Stomach (tissue), 9 donors: Measurements from ENCODE around the gene F11R. TPM values are rescaled to one million over a fixed set of nuclear protein-coding genes. Genes with fewer than 3 reads are reported as not detected.

Experiments
- DNase-seq, 2 donors: peaks; one replicate each; pipeline versions ENCODE4 v3.0.0 to v3.0.0-alpha.2; 2013 to 2019
- H3K27ac ChIP-seq, 5 donors: fragments of 200-600 bp in 4 of 5; sonication (generic) in 4 of 5; one replicate each; pipeline ENCODE4 v1.5.1; 2013 to 2019; ENCODE audit warnings: mild to moderate bottlenecking in 1 of 5, moderate library complexity in 1 of 5
- H3K27me3 ChIP-seq, 3 donors: fragments of 200-600 bp; sonication (generic); one replicate each; pipeline ENCODE4 v1.5.1; 2017 to 2019; ENCODE audit warnings: mixed run types in 1 of 3
- H3K36me3 ChIP-seq, 4 donors: fragments of 200-600 bp; sonication (generic); 1 replicate in 3 of 4; 2 replicates in 1 of 4; pipeline ENCODE4 v1.5.1; 2016 to 2019
- H3K4me1 ChIP-seq, 4 donors: fragments of 200-600 bp; sonication (generic); one replicate each; pipeline ENCODE4 v1.5.1; 2016 to 2019
- H3K4me3 ChIP-seq, 4 donors: fragments of 200-600 bp; sonication (generic) in 3 of 4; one replicate each; pipeline ENCODE4 v1.5.1; 2016 to 2019; ENCODE audit warnings: mild to moderate bottlenecking in 1 of 4
- H3K9me3 ChIP-seq, 4 donors: fragments of 200-600 bp; sonication (generic); one replicate each; pipeline ENCODE4 v1.5.1; 2016 to 2019
- EP300 ChIP-seq: sonication (generic); formaldehyde crosslinking; IDR thresholded peaks from one replicate; pipeline ENCODE4 v1.6.1; 2017; ENCODE audit warnings: antibody characterized with exemption
- POLR2A ChIP-seq, 4 donors: fragments of 450-650 bp; IDR thresholded peaks; one replicate each; pipeline ENCODE4 v1.6.1; 2016; ENCODE audit warnings: antibody characterized with exemption in 4 of 4, control low read depth in 2 of 4, mild to moderate bottlenecking in 1 of 4, moderate library complexity in 1 of 4
- POLR2AphosphoS5 ChIP-seq, 3 donors: sonication (generic); formaldehyde crosslinking; IDR thresholded peaks; one replicate each; pipeline ENCODE4 v1.6.1; 2016; ENCODE audit warnings: antibody characterized with exemption in 3 of 3
- WGBS, 5 donors: extraction: QIAGEN DNeasy Blood & Tissue Kit in 3 of 5; methylation state at CpG; one replicate each; pipeline versions ENCODE4 v1.1.5 to v1.1.7; 2013 to 2018; 5-methylcytosine and 5-hydroxymethylcytosine counted together
- intact Hi-C: fragments of 100-400 bp; cut with DNase I; formaldehyde crosslinking; loops from one replicate; pipeline ENCODE4 v1.15.1; 2023; ENCODE audit warnings: low total_unique reads
- polyA plus RNA-seq, 3 donors: library from polyadenylated mRNA; stranded (reverse); fragments of 200-250 nt; gene quantifications; one replicate each; pipeline ENCODE4 v1.2.3, GENCODE V29; 2013
- total RNA-seq, 5 donors: library from RNA; depleted of rRNA; stranded (reverse); fragments of >200 nt; gene quantifications; one replicate each; pipeline versions ENCODE4 v1.1.0 to v1.2.3, GENCODE V29; 2014 to 2016
- TF ChIP-seq, protein P1 (sequence below), 7 experiments: fragments of 450-650 bp in 4 of 7; fragments of 200-600 bp in 3 of 7; sonication (generic) in 3 of 7; IDR thresholded peaks; one replicate each; pipeline ENCODE4 v1.5.1; 2016 to 2019; ENCODE audit warnings: antibody characterized with exemption in 7 of 7, control low read depth in 2 of 7, mild to moderate bottlenecking in 1 of 7
- donor health status: healthy with polysubstance abuse.
- donor health status: Bipolar disorder and iron deficiency.
- donor health status: healthy.

F11R gene
- total and polyA plus RNA-seq, 8 donors: 7.6 to 130 (median 25.0) TPM

DNA sequence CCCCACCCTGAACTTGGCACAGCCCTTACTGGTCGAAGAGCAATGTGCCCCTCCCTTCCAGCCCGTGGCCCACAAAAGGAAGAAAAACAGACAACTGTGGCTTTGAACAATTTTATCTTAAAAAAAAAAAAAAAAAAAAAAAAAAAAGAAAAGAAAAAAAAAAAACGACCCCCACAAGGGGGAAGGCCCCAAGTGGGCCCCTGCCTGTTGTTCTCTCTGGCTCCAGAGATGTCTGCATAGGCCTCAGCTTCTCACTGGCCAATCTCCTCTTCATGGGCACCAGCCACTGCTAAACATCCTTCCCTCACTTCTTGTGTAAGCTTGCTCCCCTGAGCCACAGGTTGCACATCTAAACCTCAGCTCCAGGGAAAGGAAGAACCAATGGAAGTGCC lies 18.2 kb upstream of the F11R start:
- Histone ChIP-seq H3K27ac (peak overlapping the region; percentile 30 to 86 (median 75)), H3K4me3 (peak overlapping the region; percentile 60 to 71 (median 62)), H3K36me3 (peaks cover 37 to 44% (median 43%) of the 10 kb centered on the region in 4 donors), H3K4me1 (peaks cover 10 to 46% (median 30%) of the 10 kb centered on the region in 4 donors), H3K27me3 (no peaks in the 10 kb centered on the region), H3K9me3 (no peaks in the 10 kb centered on the region)
- intact Hi-C loops: no loop called here
- TF ChIP-seq, protein P1, sequence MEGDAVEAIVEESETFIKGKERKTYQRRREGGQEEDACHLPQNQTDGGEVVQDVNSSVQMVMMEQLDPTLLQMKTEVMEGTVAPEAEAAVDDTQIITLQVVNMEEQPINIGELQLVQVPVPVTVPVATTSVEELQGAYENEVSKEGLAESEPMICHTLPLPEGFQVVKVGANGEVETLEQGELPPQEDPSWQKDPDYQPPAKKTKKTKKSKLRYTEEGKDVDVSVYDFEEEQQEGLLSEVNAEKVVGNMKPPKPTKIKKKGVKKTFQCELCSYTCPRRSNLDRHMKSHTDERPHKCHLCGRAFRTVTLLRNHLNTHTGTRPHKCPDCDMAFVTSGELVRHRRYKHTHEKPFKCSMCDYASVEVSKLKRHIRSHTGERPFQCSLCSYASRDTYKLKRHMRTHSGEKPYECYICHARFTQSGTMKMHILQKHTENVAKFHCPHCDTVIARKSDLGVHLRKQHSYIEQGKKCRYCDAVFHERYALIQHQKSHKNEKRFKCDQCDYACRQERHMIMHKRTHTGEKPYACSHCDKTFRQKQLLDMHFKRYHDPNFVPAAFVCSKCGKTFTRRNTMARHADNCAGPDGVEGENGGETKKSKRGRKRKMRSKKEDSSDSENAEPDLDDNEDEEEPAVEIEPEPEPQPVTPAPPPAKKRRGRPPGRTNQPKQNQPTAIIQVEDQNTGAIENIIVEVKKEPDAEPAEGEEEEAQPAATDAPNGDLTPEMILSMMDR (IDR thresholded peaks at IDR 0.05): no peak
- no peak for TF ChIP-seq POLR2AphosphoS5 (IDR thresholded peaks at IDR 0.05)
- TF ChIP-seq EP300: no peak
- no peak for TF ChIP-seq POLR2A (IDR thresholded peaks at IDR 0.05)
- DNase-seq: no peak
- 7 to 13% (median 9%) methylated on average over 3 of the region's 3 CpGs for WGBS, 5 donors

DNA sequence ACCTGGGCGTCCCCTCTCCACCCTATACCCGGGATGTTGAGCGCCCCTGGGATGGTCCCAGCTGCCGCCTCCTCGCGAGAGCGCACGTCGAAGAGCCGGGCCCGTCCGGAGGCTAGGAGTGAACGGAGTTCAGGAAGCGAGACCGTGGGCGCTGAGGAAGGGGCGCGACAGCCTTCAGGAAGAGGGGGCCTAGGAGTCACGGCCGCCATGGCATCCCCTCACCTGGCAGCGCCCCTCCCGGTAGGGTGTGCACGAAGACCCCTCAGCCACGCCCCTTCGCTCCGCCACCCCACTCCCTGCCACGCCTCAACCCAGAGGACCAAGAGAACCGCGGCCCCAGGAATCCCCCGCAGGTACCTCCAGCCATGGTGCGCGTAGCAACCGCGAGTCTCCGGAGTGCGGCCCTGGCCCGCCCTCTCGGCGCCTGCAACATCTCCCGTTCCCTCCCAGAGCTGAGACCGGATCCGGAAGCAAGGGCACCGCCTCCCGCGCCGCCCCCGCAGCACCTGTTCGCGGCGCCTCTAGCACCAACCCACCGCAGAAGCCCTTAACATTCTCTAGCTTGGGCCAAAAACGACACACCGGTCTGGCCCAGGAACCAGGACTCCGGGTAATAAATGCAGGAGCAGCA lies 17.7 kb upstream of the F11R start, which contains the start of gene TSTD1:
Gene TSTD1, minus strand, starts transcription at position 442 of the 631 bp plus-strand sequence. Its CDS starts 75 bp downstream, at position 367.
- intact Hi-C loops: no loop called here
- DNase-seq: peak; percentile 80 to 93
- WGBS, 5 donors: 9 to 19% (median 16%) methylated on average over 16 to 54 of the region's 54 CpGs

DNA sequence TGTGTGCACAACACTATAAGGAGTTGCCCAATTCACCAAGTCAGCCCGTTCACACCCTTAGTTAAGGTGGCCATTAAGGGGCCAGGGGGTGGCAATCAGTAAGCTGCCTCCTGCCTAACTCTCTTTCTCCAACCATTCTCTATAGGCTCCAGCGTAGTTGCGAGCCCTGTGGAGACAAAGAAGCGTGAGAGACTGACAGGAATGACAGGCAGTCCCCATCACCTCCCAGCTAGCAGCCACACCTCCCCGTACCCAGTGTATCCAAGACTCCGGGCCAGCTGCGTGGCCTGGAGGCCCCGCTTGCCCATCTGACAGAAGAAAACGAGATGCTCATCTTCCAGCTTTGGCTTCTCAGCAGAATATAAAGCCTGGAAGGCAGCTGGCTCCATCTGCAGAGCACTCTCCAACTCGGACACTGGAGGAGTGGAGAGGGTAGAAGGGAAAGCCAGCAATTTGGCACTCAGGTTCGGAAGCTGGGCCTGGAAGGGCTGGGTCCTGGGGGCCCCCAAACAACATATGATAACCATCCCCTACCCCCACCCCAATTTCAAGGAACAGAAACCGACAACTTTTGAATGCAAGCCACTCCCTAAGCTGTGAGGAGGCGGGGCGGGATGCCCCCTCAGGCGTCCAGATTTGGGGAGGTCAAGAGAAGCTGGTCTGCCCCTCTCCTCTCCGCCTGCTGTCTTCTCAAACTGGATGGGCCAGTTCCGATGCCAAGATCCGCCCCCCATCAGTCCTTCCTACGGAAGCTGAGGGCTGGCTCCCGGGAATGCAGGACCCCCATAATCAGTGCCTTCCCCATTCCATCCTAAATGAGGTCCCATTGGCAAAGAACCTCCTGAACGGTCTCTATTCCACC lies 16.9 kb upstream of the F11R start:
- peak overlapping the region; percentile 60 to 71 (median 62) for H3K4me3 ChIP-seq
- TF ChIP-seq, protein P1 (IDR thresholded peaks at IDR 0.05): no peak
- no peak for TF ChIP-seq POLR2A (IDR thresholded peaks at IDR 0.05)
- no peak for TF ChIP-seq EP300
- no peak for TF ChIP-seq POLR2AphosphoS5 (IDR thresholded peaks at IDR 0.05)
- no peaks in the 10 kb centered on the region for H3K27me3 ChIP-seq
- intact Hi-C loops: no loop called here
- H3K9me3 ChIP-seq: no peaks in the 10 kb centered on the region
- H3K36me3 ChIP-seq: peaks cover 37 to 39% (median 38%) of the 10 kb centered on the region in 4 donors
- H3K27ac ChIP-seq: peak overlapping the region; percentile 30 to 86 (median 75)
- peaks cover 6 to 35% (median 18%) of the 10 kb centered on the region in 4 donors for H3K4me1 ChIP-seq
- whole genome bisulfite sequencing, 5 donors: 37 to 51% (median 43%) methylated on average over 20 to 21 of the region's 21 CpGs
- peak in 1 of 2 donors; percentile 56 for DNase-seq

More for the DNA sequence above, 17.7 kb upstream of the F11R start, which contains the start of gene TSTD1:
- H3K9me3 ChIP-seq: no peaks in the 10 kb centered on the region
- H3K27ac ChIP-seq: peak within 1 kb of the TSS; percentile 30 to 86 (median 75)
- H3K4me1 ChIP-seq: peaks cover 6 to 40% (median 25%) of the 10 kb centered on the region in 4 donors
- H3K36me3 ChIP-seq: peaks cover 37 to 44% (median 43%) of the 10 kb centered on the region in 4 donors
- H3K27me3 ChIP-seq: no peaks in the 10 kb centered on the region
- peak within 1 kb of the TSS; percentile 60 to 71 (median 62) for H3K4me3 ChIP-seq
- TF ChIP-seq EP300 (no peak), POLR2AphosphoS5 (IDR thresholded peaks at IDR 0.05) (peak in 2 of 3 donors; percentile 59 to 84)

DNA sequence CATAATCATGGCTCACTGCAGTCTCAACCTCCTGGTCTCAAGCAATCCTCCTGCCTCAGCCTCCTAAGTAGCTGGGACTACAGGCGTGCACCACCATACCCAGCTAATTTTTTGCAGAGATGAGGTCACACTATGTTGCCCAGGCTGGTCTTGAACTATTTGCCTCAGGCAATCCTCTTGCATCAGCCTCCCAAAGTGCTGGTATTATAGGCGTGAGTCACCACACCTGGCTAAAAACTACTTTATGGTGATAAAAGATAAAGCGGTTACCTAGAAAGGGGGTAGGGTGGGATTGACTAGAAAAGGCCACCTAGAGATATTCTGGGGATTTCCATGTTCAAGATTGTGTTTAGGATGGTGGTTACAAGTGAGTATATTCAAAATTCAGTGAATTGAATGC lies 12.8 kb upstream of the F11R start:
- WGBS, 5 donors: 90 to 96% (median 94%) methylated on average over 2 to 3 of the region's 3 CpGs
- Histone ChIP-seq H3K4me3 (no peak overlapping the region), H3K36me3 (no peaks in the 10 kb centered on the region), H3K27ac (no peak overlapping the region), H3K9me3 (no peaks in the 10 kb centered on the region), H3K27me3 (no peaks in the 10 kb centered on the region), H3K4me1 (peaks cover 6 to 23% (median 10%) of the 10 kb centered on the region in 4 donors)
- DNase-seq: no peak
- intact Hi-C loops: no loop called here
- TF ChIP-seq POLR2A (IDR thresholded peaks at IDR 0.05) (no peak), POLR2AphosphoS5 (IDR thresholded peaks at IDR 0.05) (no peak), EP300 (no peak)
- TF ChIP-seq, protein P1 (IDR thresholded peaks at IDR 0.05): no peak
